Suprapubic skin (tissue), 4 donors: Measurements from ENCODE around the gene PNMA3.
"Not testable (repeated sequence)": the region's sequence is repeated elsewhere in the genome, so short reads cannot be mapped to it uniquely, and the experiment has no call there.

Experiments used
- CTCF ChIP-seq, 2 donors: fragments of 200-600 bp in 1 of 2; fragments of 450-650 bp in 1 of 2; sonication (generic) in 1 of 2; IDR thresholded peaks; one replicate each; pipeline ENCODE4 v1.5.1; 2016 to 2019; ENCODE audit warnings: antibody characterized with exemption in 2 of 2, mild to moderate bottlenecking in 1 of 2, moderate library complexity in 1 of 2
- EP300 ChIP-seq: sonication (generic); formaldehyde crosslinking; IDR thresholded peaks from one replicate; pipeline ENCODE4 v1.6.1; 2017; ENCODE audit warnings: antibody characterized with exemption
- POLR2A ChIP-seq, 2 donors: fragments of 450-650 bp; IDR thresholded peaks; one replicate each; pipeline ENCODE4 v1.6.1; 2017; ENCODE audit warnings: antibody characterized with exemption in 2 of 2, mild to moderate bottlenecking in 2 of 2, moderate library complexity in 2 of 2
- POLR2AphosphoS5 ChIP-seq, 3 donors: sonication (generic); formaldehyde crosslinking; IDR thresholded peaks; one replicate each; pipeline ENCODE4 v1.6.1; 2017; ENCODE audit warnings: antibody characterized with exemption in 3 of 3

GRCh38 chrX:153073331-153073730 is 17.1 kb downstream of the PNMA3 start:
- not testable (repeated sequence) for TF ChIP-seq CTCF (IDR thresholded peaks at IDR 0.05); POLR2A (IDR thresholded peaks at IDR 0.05); POLR2AphosphoS5 (IDR thresholded peaks at IDR 0.05); EP300
